Psoas muscle (tissue), 8 donors: ENCODE data around the gene ACTN4. TPM values are rescaled to one million over a fixed set of nuclear protein-coding genes. Genes with fewer than 3 reads are reported as not detected.
A peak's percentile ranks its signal among the peaks of the same experiment; 100 is the strongest.

Source experiments
- ATAC-seq, 4 donors: fragments of 200-7000 bp; cut with Tn5 transposase; one replicate each; pipeline ENCODE4 v1.9.1; 2020; ENCODE audit warnings: moderate library complexity in 3 of 4, mild to moderate bottlenecking in 2 of 4
- DNase-seq, 2 donors: peaks; one replicate each; pipeline ENCODE4 v3.0.0-alpha.2; 2020
- H3K27ac ChIP-seq: fragments of 200-600 bp; one replicate; pipeline ENCODE4 v1.8.0; 2022
- H3K27me3 ChIP-seq, 3 donors: fragments of 200-600 bp in 1 of 3; one replicate each; pipeline versions ENCODE4 v1.6.1 to v1.8.0; 2013 to 2022; ENCODE audit warnings: low read length in 2 of 3, mild to moderate bottlenecking in 2 of 3, moderate library complexity in 1 of 3; ENCODE audit not compliant: insufficient read depth in 3 of 3
- H3K36me3 ChIP-seq, 2 donors: fragments of 200-600 bp in 1 of 2; one replicate each; pipeline versions ENCODE4 v1.6.1 to v1.8.0; 2013 to 2022; ENCODE audit warnings: low read depth in 1 of 2, mild to moderate bottlenecking in 1 of 2, moderate library complexity in 1 of 2; ENCODE audit not compliant: insufficient read depth in 1 of 2
- H3K4me1 ChIP-seq: fragments of 200-600 bp; one replicate; pipeline ENCODE4 v1.8.0; 2022
- H3K4me3 ChIP-seq: fragments of 200-600 bp; one replicate; pipeline ENCODE4 v1.8.0; 2022; ENCODE audit warnings: mild to moderate bottlenecking
- H3K9me3 ChIP-seq: fragments of 200-600 bp; one replicate; pipeline ENCODE4 v1.8.0; 2022
- WGBS, 3 donors: extraction: QIAGEN DNeasy Blood & Tissue Kit; methylation state at CpG; one replicate each; pipeline versions ENCODE4 v1.1.6 to v1.1.7; 2013; 5-methylcytosine and 5-hydroxymethylcytosine counted together
- intact Hi-C, 2 donors: fragments of 100-400 bp; cut with DNase I; formaldehyde crosslinking; loops; one replicate each; pipeline versions ENCODE4 v1.11.0 to v1.14.2; 2022
- polyA plus RNA-seq, 3 donors: library from polyadenylated mRNA; stranded (reverse); fragments of 200-250 nt; gene quantifications; one replicate each; pipeline ENCODE4 v1.2.3, GENCODE V29; 2013
- total RNA-seq, 4 donors: library from RNA; stranded (reverse); fragmentation: NEBNext Ultra II Directional in 2 of 4; extraction: Animal tissue kit (Norgen Biotek cat#: 25700) in 2 of 4; gene quantifications; one replicate each; pipeline versions ENCODE4 v1.2.1 to v1.2.4, GENCODE V29; 2021 to 2023
- TF ChIP-seq, protein P1 (sequence below): fragments of 200-600 bp; IDR thresholded peaks from one replicate; pipeline ENCODE4 v1.8.0; 2022; ENCODE audit warnings: antibody characterized with exemption
- donor health status: healthy with polysubstance abuse.
- donor health status: DM: no; HTN: no; CAD: no; lungs with moderate emphysema.
- donor health status: Bipolar disorder and iron deficiency.
- donor health status: healthy.
- donor health status: DM: yes; HTN: yes; CAD: no.
- donor health status: DM: no; HTN: no; CAD: no.
- donor health status: DM: no; HTN: no; CAD: no.
- donor health status: DM: yes; HTN: yes; CAD: no.

ACTN4 gene
- total and polyA plus RNA-seq, 7 donors, result 38.3 to 127 (median 79.9) TPM

DNA sequence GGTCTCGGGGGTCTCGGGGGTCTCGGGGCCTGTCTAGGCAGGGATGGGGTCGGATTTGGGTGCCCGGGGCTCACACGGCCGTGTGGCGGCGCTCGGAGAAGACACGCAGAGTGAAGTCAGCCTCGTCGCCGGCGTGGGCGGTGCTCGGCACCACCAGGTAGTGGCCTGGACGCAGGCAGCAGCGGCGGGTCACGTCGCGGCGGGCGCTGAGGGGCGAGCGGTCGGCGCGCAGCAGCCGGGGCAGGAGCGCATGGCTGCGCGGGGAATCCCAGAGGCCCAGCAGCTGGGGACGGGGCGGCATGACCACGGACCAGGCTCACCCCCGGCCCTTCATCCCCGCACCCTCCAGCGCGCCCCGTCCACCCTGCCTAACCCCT lies 88.6 kb downstream of the ACTN4 start:
- peak; percentile 26 to 32 (median 28) for ATAC-seq
- peak in 1 of 2 donors; percentile 74 for DNase-seq
- H3K4me1 ChIP-seq, result peaks cover 8% of the 10 kb centered on the region
- H3K27me3 ChIP-seq, result peaks cover 0 to 8% (median 3%) of the 10 kb centered on the region in 3 donors
- no peak overlapping the region for H3K27ac ChIP-seq
- TF ChIP-seq, protein P1, sequence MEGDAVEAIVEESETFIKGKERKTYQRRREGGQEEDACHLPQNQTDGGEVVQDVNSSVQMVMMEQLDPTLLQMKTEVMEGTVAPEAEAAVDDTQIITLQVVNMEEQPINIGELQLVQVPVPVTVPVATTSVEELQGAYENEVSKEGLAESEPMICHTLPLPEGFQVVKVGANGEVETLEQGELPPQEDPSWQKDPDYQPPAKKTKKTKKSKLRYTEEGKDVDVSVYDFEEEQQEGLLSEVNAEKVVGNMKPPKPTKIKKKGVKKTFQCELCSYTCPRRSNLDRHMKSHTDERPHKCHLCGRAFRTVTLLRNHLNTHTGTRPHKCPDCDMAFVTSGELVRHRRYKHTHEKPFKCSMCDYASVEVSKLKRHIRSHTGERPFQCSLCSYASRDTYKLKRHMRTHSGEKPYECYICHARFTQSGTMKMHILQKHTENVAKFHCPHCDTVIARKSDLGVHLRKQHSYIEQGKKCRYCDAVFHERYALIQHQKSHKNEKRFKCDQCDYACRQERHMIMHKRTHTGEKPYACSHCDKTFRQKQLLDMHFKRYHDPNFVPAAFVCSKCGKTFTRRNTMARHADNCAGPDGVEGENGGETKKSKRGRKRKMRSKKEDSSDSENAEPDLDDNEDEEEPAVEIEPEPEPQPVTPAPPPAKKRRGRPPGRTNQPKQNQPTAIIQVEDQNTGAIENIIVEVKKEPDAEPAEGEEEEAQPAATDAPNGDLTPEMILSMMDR, result no peak
- peaks cover 0 to 11% of the 10 kb centered on the region in 2 donors for H3K36me3 ChIP-seq
- 1 to 2% (median 1%) methylated on average over 12 to 42 of the region's 42 CpGs for WGBS, 3 donors
- no peaks in the 10 kb centered on the region for H3K9me3 ChIP-seq
- intact Hi-C loops, result no loop called here
- peak overlapping the region; percentile 60 for H3K4me3 ChIP-seq

DNA sequence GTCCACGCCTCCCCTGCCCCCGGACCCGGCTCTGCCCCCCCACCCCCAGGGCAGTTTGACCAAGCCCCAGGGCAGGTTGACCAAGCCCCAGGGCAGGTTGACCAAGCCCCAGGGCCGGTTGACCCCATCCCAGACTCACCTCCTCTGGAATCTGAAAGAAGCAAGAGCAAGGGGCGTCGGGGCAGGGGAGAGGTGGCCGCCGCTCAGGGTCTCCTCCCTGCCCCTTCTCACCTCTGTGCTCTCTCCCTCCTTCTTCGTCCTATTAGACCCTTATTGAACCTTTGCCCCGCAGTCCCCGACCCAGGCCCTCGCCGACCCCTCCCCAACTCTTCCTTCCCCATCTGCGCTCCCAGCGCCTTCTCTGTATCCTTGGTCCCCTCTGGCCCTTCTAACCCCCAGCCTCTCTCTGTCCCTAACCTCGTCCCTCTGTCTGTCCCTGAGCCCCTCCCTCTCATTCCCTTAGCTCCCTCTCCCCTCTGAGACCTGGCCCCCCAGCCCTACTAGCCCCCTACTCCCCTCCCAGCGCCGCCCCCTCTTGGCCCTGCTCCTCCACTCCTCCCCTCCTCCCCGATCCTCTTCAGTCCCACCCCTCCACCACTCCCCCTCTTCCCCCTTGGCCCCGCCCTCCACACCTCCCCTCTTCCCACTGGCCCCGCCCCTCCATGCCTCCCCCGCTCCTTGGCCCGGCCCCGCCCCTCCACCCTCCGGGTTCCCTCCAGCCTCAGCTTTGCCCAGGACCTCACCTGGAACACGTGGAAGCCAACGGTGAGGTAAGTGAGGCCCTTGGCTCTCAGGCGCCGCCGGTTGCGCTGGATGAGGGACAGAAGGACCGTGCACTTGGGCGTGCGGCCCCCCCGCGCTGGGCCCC lies 89.2 kb downstream of the ACTN4 start:
- DNase-seq (peak in 1 of 2 donors; percentile 69), ATAC-seq (peak in 2 of 4 donors; percentile 5 to 21)
- no peak overlapping the region for H3K27ac ChIP-seq
- peak overlapping the region; percentile 60 for H3K4me3 ChIP-seq
- intact Hi-C loops, result no loop called here
- 8 to 12% (median 10%) methylated on average over 30 to 36 of the region's 36 CpGs for WGBS, 3 donors
- H3K36me3 ChIP-seq, result peaks cover 0 to 5% of the 10 kb centered on the region in 2 donors
- H3K4me1 ChIP-seq, result peaks cover 4% of the 10 kb centered on the region
- peaks cover 0 to 8% (median 3%) of the 10 kb centered on the region in 3 donors for H3K27me3 ChIP-seq
- TF ChIP-seq, protein P1, result no peak
- H3K9me3 ChIP-seq, result no peaks in the 10 kb centered on the region

- WGBS, 3 donors, result 43 to 58% (median 49%) methylated on average over 21 to 22 of the region's 22 CpGs
- TF ChIP-seq, protein P1, result no peak
- no peak for ATAC-seq
- Histone ChIP-seq H3K27ac (no peak overlapping the region), H3K4me3 (no peak overlapping the region), H3K4me1 (no peaks in the 10 kb centered on the region), H3K36me3 (no peaks in the 10 kb centered on the region), H3K27me3 (peaks cover 0 to 8% (median 3%) of the 10 kb centered on the region in 3 donors), H3K9me3 (no peaks in the 10 kb centered on the region)
- intact Hi-C loops, result no loop called here
- no peak for DNase-seq
Measured at GRCh38 chr19:38737281-38737865, 89.9 kb downstream of the ACTN4 start.

GRCh38 chr19:38737921-38738737 lies 90.7 kb downstream of the ACTN4 start:
- H3K27me3 ChIP-seq, result peaks cover 0 to 8% (median 3%) of the 10 kb centered on the region in 3 donors
- no peaks in the 10 kb centered on the region for H3K36me3 ChIP-seq
- WGBS, 3 donors, result 94 to 97% (median 96%) methylated on average over 21 of the region's 21 CpGs
- no peak for DNase-seq
- TF ChIP-seq, protein P1, result no peak
- ATAC-seq, result no peak
- H3K27ac ChIP-seq, result no peak overlapping the region
- H3K4me3 ChIP-seq, result no peak overlapping the region
- H3K9me3 ChIP-seq, result no peaks in the 10 kb centered on the region
- intact Hi-C loops, result no loop called here
- H3K4me1 ChIP-seq, result no peaks in the 10 kb centered on the region
